VCaP (cell line): ENCODE measurements around the gene WNT6.

Source experiments
- H3K27ac ChIP-seq: fragments of 450-650 bp; 2 replicates; pipeline ENCODE4 v1.5.1; 2017
- CTCF ChIP-seq: fragments of 450-650 bp; conservative IDR thresholded peaks from 2 replicates; pipeline ENCODE4 v1.5.1; 2017; ENCODE audit warnings: mild to moderate bottlenecking, moderate library complexity

The WNT6 gene

DNA sequence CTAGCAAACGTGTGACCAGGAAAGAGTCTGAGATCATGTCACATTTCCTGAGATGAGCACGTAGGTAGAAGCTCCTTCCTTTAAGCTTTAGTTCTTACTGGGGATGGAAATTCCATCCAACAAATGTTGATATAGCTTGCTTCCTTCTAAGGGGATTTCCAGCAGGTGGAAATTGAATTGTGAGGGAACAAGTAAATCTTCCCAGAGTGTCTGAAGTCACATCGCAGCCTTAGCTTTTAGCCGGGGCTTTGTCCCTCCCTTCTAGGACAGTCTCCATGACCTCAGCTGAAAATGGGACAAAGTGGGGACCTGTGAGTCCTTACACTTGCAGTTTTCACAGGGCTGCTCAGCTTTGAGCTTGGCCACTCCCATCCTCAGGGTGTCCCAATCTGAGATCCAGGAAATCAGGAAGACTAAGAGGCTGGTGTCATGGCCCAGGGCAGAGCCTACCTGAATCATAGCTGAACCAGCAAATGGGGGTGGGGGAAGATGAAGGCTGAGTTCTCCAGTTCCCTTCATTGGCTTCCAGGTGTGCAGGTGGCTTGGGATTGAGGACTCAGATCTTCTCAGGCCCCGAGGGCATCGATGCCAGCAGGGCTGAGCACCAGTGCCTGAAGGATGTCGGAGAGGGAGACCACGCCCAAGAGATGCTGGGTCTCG, 36.3 kb upstream of the WNT6 start:
- no peak for TF ChIP-seq CTCF
- H3K27ac ChIP-seq: no peak overlapping the region

DNA sequence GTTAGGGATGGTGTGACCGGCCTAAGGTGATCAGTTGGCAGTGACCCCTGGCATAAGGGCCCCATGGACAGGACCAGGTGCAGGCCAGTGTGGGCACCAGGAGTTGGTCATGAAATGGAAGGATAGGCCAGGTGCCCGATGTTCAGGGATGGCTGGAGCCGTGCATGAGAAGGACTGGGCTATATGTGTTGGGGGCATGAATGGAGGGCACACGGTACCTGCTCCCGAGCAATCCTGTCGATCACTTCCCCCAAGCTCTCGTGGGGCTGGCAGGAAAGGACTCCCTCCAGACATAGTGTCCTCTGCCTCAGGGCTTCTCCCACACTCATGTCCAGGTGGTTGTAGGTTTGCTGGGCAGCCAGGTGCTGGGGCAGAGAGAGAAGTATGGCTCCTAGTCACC, 35.6 kb upstream of the WNT6 start:
- H3K27ac ChIP-seq: no peak overlapping the region
- no peak for TF ChIP-seq CTCF

DNA sequence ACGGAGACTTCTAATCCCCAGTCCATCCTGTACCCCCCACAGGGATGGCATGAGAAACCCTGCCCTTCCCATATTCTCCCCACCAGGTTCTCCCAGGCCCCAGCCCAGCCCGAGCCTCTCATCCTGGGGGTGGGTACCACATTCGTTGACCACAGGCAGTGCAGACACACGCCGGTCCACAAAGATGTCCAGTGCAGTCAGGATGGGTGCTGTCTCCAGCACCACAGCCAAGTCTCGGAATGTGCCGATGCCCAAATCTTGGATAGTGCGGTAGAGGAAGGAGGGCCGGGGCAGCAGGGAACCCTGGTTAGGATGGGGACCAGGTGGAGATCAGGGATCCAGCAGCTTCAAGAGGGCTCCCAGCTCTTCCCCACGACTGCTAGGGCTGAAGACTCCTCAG, 32.8 kb upstream of the WNT6 start:
- no peak for TF ChIP-seq CTCF
- H3K27ac ChIP-seq: no peak overlapping the region

GRCh38 chr2:218827701-218828476, 31.7 kb upstream of the WNT6 start:
- no peak for TF ChIP-seq CTCF
- H3K27ac ChIP-seq: no peak overlapping the region

GRCh38 chr2:218828477-218828778, 31.2 kb upstream of the WNT6 start:
- no peak overlapping the region for H3K27ac ChIP-seq
- TF ChIP-seq CTCF: no peak

GRCh38 chr2:218829868-218830451, 29.6 kb upstream of the WNT6 start:
- TF ChIP-seq CTCF: no peak
- no peak overlapping the region for H3K27ac ChIP-seq

GRCh38 chr2:218830526-218831306, 28.9 kb upstream of the WNT6 start:
- no peak overlapping the region for H3K27ac ChIP-seq
- no peak for TF ChIP-seq CTCF
